ENCODE data around the gene PBX4.

PBX4 gene

DNA sequence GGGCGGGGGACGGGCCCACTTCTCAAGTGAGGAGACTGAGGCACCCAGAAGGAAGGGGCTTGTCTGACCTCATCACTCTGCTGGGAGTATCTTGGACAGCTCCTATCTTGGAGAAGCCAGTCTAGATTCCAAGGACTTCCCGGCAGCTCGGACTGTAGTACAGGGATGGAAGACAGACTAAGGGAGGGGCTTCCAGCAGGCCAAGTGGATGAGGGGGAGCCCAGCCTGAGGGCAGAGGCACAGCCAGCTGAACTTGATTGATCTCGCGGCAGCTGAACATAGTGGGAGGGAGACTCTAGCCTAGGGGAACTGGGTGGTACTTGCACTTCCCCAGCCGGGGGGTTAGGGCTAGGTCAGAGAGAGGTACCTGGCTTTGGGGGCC lies 79.7 kb downstream of the PBX4 start:
- peaks cover 14% of the 10 kb centered on the region for H3K4me1 Mint-ChIP-seq
- no peaks in the 10 kb centered on the region for H3K36me3 Mint-ChIP-seq (ENCODE audit: low read depth)
- H3K9me3 Mint-ChIP-seq: no peaks in the 10 kb centered on the region
- peak overlapping the region; percentile 73 to 82 (median 75) for H3K4me3 Mint-ChIP-seq
- H3K27ac Mint-ChIP-seq: no peak overlapping the region
- TF ChIP-seq, protein P1, sequence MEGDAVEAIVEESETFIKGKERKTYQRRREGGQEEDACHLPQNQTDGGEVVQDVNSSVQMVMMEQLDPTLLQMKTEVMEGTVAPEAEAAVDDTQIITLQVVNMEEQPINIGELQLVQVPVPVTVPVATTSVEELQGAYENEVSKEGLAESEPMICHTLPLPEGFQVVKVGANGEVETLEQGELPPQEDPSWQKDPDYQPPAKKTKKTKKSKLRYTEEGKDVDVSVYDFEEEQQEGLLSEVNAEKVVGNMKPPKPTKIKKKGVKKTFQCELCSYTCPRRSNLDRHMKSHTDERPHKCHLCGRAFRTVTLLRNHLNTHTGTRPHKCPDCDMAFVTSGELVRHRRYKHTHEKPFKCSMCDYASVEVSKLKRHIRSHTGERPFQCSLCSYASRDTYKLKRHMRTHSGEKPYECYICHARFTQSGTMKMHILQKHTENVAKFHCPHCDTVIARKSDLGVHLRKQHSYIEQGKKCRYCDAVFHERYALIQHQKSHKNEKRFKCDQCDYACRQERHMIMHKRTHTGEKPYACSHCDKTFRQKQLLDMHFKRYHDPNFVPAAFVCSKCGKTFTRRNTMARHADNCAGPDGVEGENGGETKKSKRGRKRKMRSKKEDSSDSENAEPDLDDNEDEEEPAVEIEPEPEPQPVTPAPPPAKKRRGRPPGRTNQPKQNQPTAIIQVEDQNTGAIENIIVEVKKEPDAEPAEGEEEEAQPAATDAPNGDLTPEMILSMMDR (IDR thresholded peaks at IDR 0.05; ENCODE audit: unreplicated experiment in 3 of 3): no peak
- H3K27me3 Mint-ChIP-seq (ENCODE audit: low read depth): peaks cover 9% of the 10 kb centered on the region

DNA sequence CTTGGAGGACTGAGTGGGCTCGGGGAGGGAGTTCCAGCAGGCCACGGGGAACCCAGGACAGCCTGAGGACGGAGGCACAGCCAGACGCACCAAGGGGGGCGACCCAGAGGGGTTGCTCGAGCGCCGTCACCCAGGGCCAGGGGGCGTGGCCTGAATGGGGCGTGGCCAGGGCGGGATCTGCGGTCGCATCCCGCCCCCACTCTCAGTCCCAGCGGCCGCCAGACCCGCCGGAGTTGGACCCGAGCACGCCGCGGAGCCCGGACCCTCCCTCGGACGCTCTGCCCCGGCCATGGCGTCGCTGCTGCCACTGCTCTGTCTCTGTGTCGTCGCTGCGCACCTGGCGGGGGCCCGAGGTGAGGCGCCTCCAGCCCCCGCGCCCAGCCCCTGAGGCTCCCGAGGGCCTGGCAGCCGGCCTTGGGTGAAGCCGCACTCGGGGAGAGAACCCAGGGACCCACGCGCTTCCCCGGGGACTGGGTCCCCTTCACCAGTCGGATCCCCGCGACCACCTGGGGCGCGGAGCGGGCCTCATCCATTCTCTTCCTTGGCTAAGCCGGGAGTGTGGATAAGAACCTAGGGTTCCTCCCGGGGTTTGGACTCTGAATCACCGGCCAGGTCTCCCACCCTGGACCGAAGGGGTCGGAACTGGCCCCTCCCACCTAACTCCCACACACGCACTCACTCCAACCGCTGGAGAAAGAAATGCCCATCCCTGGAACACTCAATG lies 80.3 kb downstream of the PBX4 start, which contains the start of gene CILP2:
TSS of gene CILP2 (plus strand) at position 205 of the 724 bp plus-strand sequence. CDS start at position 290, 85 bp downstream.
- TF ChIP-seq, protein P1 (IDR thresholded peaks at IDR 0.05; ENCODE audit: unreplicated experiment in 3 of 3): no peak
- H3K4me1 Mint-ChIP-seq: peaks cover 16% of the 10 kb centered on the region
- no peaks in the 10 kb centered on the region for H3K36me3 Mint-ChIP-seq (ENCODE audit: low read depth)
- no peaks in the 10 kb centered on the region for H3K9me3 Mint-ChIP-seq
- H3K27ac Mint-ChIP-seq: no peak within 1 kb of the TSS
- H3K4me3 Mint-ChIP-seq: peak within 1 kb of the TSS; percentile 74 to 82 (median 75)
- peaks cover 9% of the 10 kb centered on the region for H3K27me3 Mint-ChIP-seq (ENCODE audit: low read depth)

DNA sequence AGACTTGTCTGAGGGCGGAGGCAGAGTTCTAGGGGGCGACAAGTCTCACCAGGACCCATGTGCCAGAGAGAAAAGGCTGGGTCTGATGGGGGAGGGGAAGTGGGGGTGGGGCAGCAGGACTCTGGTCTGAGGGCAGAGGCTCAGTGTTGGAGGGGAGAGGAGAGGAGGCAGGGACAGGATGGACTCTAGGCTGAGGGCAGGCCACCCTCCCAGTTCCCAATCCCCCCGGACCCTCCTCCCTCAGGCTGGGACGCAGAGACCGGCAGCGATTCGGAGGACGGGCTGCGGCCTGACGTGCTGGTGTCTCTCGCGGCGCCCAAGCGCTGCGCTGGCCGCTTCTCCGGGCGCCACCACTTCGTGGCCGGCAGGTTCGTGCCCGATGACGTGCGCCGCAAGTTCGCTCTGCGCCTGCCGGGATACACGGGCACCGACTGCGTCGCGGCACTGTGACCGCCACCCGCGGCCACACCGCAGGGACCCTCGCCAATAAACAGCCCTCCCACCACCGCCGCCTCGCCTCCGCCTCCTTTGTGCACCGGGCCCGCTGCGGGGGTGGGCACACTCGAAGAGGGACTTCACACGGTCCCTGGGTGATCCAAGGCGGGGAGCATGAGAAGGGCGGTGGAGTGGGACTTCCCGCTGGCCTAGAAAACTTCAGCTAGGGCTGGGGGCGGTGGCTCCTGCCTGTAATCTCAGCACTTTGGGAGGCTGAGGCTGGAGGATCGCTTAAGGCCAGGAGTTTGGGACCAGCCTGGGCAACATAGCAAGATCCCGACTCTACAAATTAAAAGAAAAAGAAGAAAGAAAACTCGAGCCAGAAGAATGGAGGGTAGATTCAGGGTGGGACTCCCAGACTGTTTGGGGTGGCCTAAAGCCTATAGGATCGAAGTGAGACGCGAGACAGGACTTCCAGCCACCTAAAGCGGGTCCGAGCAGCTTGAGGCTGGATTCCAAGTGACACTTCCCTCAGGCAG lies 81.1 kb downstream of the PBX4 start:
- TF ChIP-seq, protein P1 (IDR thresholded peaks at IDR 0.05; ENCODE audit: unreplicated experiment in 3 of 3): no peak
- peak overlapping the region; percentile 65 to 75 (median 66) for H3K4me3 Mint-ChIP-seq
- H3K27me3 Mint-ChIP-seq (ENCODE audit: low read depth): peaks cover 12% of the 10 kb centered on the region
- H3K9me3 Mint-ChIP-seq: no peaks in the 10 kb centered on the region
- no peaks in the 10 kb centered on the region for H3K36me3 Mint-ChIP-seq (ENCODE audit: low read depth)
- no peak overlapping the region for H3K27ac Mint-ChIP-seq
- peaks cover 16% of the 10 kb centered on the region for H3K4me1 Mint-ChIP-seq

DNA sequence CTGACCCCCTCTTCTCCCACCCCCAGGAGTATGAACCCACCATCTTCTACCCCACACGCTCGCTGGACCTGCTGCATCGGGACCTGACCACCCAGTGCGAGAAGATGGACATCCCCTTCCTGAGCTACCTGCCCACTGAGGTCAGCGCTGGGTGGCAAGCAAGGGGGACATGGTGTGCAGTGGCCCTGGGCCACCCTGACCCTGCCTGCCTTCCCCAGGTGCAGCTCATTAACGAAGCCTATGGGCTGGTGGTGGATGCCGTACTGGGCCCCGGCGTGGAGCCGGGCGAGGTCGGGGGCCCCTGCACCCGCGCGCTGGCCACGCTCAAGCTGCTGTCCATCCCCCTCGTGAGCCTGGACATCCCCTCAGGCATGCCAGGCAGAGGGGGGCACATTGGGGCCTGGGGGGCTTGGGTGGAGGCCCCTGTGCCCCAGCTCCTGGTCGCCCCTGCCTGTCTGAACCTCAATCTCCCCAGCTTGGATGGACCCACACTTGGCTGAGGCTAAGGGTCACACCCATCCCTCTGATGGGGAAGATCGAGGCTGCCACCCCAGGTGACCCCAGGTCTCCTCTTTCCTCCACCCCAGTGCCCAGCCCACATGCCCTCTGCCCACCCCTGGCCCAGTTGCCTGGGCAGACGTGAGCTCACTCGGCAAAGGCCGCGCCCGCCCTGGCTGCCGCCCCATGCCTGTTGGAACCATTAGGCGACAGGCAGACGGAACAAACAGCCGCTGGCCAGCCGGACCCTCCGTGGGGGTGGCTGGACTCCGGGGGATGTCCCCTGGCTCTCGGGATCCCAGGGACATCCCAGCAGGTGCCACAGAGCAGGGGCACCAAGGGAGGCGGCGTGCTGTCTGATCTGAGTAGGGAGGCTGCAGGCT lies 82.9 kb downstream of the PBX4 start:
- Mint-ChIP-seq H3K9me3 (no peaks in the 10 kb centered on the region), H3K36me3 (ENCODE audit: low read depth) (no peaks in the 10 kb centered on the region)
- TF ChIP-seq, protein P1 (IDR thresholded peaks at IDR 0.05; ENCODE audit: unreplicated experiment in 3 of 3): no peak

DNA sequence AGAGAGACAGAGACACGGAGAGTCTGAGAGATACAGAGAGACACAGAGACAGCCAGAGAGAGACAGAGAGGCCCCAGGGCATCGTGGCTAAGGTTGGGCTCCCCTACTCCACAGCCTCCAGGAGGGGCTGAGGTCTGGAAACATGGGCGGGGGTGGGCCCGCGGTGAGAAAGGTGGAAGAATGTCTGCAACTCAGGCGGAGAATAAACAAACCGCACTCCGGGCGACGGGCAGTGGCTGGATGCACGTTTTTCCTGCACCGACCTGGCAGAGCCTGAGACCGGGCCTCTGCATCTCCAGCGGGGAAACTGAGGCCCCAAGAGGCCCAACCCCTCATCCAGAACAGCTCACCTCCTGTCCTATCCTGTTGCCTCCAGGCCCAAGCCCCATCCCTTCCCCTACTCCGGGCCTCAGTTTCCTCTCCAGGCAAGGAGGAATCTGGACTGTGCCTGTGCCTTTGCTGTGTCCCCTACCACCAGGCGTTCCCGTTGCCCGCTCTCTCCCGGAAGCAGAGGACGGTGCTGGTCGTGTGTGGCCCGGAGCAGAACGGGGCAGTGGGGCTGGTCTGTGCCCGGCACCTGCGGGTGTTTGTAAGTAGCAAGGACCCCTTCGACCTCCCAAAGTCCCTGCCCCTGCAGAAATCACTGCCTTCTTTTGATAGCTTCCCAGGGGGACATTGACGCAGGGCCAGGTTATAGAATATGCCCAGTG lies 83.8 kb downstream of the PBX4 start:
- H3K36me3 Mint-ChIP-seq (ENCODE audit: low read depth): peaks cover 1% of the 10 kb centered on the region
- H3K4me3 Mint-ChIP-seq: no peak overlapping the region
- TF ChIP-seq, protein P1 (IDR thresholded peaks at IDR 0.05; ENCODE audit: unreplicated experiment in 3 of 3): no peak
- no peaks in the 10 kb centered on the region for H3K9me3 Mint-ChIP-seq
- peak overlapping the region in 1 of 3 experiments; percentile 26 for H3K27ac Mint-ChIP-seq
- peaks cover 27% of the 10 kb centered on the region for H3K4me1 Mint-ChIP-seq
- H3K27me3 Mint-ChIP-seq (ENCODE audit: low read depth): peaks cover 12% of the 10 kb centered on the region

More for the DNA sequence above, 82.9 kb downstream of the PBX4 start:
- H3K27me3 Mint-ChIP-seq (ENCODE audit: low read depth): peaks cover 12% of the 10 kb centered on the region
- H3K4me1 Mint-ChIP-seq: peaks cover 26% of the 10 kb centered on the region
- no peak overlapping the region for H3K4me3 Mint-ChIP-seq
- H3K27ac Mint-ChIP-seq: no peak overlapping the region

All from nephron (organoid).